B cell (primary cell): Measurements from ENCODE around the gene ELF4.

Experiments
- EZH2 ChIP-seq: IDR thresholded peaks from 2 replicates; pipeline ENCODE4 v1.6.1; 2012; ENCODE audit warnings: borderline replicate concordance, low read depth, mild to moderate bottlenecking, moderate library complexity, low read length; ENCODE audit not compliant: insufficient read depth, poor library complexity, severe bottlenecking
- TF ChIP-seq, protein P1 (sequence below): fragments of 200-600 bp; IDR thresholded peaks from one replicate; pipeline ENCODE4 v1.8.0; 2022; ENCODE audit warnings: antibody characterized with exemption, mild to moderate bottlenecking

GRCh38 chrX:130158311-130158710 lies 48.0 kb upstream of the ELF4 start:
- TF ChIP-seq, protein P1, sequence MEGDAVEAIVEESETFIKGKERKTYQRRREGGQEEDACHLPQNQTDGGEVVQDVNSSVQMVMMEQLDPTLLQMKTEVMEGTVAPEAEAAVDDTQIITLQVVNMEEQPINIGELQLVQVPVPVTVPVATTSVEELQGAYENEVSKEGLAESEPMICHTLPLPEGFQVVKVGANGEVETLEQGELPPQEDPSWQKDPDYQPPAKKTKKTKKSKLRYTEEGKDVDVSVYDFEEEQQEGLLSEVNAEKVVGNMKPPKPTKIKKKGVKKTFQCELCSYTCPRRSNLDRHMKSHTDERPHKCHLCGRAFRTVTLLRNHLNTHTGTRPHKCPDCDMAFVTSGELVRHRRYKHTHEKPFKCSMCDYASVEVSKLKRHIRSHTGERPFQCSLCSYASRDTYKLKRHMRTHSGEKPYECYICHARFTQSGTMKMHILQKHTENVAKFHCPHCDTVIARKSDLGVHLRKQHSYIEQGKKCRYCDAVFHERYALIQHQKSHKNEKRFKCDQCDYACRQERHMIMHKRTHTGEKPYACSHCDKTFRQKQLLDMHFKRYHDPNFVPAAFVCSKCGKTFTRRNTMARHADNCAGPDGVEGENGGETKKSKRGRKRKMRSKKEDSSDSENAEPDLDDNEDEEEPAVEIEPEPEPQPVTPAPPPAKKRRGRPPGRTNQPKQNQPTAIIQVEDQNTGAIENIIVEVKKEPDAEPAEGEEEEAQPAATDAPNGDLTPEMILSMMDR, result no peak
- TF ChIP-seq EZH2, result no peak
